ENCODE data around the gene SRPK3.
"Not testable (repeated sequence)": the region's sequence is repeated elsewhere in the genome, so short reads cannot be mapped to it uniquely, and the experiment has no call there.

Gene SRPK3, protein sequence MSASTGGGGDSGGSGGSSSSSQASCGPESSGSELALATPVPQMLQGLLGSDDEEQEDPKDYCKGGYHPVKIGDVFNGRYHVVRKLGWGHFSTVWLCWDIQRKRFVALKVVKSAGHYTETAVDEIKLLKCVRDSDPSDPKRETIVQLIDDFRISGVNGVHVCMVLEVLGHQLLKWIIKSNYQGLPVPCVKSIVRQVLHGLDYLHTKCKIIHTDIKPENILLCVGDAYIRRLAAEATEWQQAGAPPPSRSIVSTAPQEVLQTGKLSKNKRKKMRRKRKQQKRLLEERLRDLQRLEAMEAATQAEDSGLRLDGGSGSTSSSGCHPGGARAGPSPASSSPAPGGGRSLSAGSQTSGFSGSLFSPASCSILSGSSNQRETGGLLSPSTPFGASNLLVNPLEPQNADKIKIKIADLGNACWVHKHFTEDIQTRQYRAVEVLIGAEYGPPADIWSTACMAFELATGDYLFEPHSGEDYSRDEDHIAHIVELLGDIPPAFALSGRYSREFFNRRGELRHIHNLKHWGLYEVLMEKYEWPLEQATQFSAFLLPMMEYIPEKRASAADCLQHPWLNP

DNA sequence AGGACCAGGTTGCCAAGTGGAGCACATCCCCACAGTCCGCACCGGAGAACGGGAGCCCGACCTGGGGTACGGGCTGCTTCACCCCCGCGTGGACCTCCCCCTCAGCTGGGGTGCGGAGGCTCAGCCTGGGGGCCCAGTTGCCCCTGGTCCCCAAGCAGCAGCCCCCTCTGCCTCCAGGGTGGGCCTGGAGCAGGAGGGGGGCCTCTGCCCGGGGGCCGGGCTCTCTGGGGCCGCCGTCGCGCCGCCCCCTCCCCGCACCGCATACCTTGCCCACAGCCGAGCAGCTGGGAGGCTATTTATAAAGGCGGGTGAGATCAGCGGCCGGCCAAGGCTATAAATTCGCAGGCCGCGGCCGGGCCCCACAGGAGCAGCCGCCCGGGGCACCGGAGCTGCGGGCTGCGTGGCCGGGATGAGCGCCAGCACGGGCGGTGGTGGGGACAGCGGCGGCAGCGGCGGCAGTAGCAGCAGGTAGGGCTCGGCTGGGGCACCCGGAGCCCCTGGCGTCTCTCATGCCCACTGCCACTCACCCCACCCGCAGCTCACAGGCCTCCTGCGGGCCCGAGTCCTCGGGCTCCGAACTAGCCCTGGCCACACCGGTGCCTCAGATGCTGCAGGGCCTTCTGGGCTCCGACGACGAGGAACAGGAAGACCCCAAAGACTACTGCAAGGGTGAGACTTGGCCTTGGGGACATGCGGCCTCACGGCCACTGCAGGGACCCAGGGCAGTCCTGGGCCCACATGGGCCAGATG lies at the start of gene SRPK3:
SRPK3 (plus strand) TSS at position 364 of the 750 bp plus-strand sequence; CDS start at position 410, 46 bp downstream.
- no peak for DNase-seq

DNA sequence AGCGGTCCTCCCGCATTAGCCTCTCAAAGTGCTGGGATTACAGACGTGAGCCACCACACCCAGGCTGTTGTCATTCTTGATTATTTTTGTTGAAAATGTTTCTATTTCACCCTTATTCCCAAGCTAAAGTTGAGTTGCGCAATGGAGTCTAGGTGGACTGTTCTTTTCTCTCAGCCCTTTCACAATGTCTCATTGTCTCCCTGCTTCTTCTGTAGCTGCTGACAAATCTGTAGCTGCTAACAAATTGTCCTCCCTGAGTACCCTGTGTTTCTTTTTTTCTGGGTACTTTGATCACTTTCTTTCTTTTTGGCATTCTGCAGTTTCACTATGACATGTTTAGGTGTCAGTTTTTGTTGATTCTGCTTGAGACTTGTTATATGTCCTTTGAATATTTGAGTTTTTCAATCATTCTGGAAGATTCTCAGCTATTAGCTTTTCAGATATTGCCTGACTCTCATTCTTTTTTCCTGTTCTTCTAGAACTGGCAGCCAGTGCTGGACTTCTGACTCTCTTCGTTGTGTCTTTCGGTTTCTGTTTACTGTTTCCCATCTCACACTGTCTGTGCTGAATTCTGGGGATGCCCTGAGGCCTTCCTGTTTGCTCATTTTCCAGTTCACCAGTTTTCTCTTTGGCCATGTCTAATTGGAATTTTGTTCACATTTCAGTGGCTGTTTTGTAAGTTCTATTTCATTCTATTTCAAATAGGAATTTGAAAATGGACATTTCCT lies 49.6 kb upstream of the SRPK3 start:
- DNase-seq = no peak

DNA sequence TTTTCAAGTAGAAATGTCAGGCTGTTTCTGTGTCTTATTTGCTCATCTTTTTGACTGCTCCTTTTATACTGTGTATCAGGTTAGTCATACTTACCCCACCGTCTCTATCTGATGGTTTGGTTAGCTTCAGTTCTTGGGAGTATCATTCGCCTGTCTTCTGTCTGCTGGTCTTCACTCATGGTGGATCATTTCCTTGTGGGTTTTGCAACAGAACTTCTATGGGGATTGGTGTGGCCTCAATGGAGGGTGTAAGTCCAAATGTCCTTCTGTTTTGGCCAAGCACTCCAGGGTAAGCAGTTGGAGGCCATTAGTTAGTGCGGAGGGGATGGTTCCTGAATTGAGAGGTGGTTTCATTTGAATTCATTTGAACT lies 49.0 kb upstream of the SRPK3 start:
- DNase-seq = no peak

DNA sequence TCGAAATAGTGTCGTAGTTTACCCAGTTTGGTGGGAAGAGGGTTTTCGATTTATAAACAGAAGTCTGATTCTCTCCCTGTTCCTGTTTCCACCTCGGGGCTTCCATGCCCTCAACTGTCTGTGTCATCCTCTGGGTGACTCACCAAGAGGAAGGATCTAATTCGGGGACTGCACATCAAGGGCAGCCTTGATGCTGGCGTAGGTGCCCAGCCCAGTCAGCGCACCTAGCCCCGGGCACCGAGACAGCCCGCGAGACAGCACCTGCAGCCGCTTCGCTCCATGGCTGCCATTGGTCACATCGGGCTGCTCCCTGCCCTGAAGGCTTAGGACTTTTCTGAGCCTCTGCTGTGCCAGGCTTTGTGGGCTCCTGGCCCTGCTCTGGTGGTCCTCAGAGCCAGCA lies 48.4 kb upstream of the SRPK3 start:
- no peak for DNase-seq

DNA sequence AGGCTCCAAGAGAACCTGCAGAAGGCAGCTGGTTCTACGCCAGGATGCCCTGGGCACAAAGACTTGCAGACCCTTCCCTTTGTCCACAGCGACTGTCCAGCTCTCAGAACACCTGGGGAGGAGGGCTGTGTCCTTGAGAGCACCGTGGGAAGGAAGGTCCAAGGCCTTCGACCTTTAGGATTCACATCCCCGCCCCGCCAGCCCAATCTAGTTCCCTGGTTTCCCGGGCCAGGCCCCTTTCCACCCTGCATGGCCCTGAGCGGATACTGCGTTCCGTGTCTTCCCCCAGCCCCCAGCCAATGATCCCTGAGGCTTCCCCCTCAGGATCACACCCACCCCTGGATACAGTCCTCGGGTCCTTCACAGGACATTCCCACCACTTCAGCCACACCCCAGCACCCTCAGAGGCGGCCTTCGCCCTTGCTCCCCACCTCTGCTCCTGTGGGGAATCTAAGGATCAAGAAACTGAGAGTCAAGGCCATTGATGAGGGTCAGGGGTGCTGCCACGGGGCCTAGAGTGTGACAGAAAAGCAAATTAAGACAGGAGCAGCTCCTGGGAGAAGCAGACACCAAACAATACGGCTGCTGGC lies 47.1 kb upstream of the SRPK3 start:
- DNase-seq = no peak

DNA sequence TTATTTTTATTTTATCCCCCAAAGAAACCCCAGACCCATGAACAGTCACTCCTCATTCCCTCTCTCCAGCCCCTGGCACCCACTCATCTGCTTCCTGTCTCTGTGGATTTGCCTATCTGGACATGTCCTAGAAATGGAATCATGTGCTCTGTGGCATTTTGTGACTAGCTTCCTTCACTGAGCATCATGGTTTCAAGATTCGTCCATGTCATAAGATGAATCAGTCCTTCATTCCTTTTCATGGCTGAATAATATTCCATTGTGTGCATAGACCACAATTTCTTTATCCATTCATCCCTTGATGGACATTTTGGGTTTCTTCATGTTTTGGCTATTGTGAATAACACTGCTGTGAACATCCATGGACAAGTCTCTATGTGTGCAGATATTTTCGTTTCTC lies 46.0 kb upstream of the SRPK3 start:
- DNase-seq = no peak

DNA sequence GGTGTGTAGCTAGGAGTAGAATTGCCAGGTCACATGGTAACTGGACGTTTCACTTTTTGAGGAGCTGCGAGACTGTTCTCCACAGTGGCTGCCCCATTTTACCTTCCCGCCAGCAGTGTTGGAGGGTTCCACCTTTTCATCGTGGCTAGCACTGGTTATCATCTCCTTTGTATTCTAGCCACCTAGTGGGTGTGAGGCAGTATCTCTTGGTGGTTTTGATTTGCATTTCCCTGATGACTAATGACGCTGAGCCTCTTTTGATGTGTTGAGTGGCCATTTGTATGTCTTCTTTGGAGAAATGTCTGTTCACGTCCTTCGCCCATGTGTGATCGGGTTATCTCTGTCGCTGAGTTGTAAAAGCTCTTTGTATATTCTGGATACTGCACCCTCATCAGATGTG lies 45.6 kb upstream of the SRPK3 start:
- no peak for DNase-seq

DNA sequence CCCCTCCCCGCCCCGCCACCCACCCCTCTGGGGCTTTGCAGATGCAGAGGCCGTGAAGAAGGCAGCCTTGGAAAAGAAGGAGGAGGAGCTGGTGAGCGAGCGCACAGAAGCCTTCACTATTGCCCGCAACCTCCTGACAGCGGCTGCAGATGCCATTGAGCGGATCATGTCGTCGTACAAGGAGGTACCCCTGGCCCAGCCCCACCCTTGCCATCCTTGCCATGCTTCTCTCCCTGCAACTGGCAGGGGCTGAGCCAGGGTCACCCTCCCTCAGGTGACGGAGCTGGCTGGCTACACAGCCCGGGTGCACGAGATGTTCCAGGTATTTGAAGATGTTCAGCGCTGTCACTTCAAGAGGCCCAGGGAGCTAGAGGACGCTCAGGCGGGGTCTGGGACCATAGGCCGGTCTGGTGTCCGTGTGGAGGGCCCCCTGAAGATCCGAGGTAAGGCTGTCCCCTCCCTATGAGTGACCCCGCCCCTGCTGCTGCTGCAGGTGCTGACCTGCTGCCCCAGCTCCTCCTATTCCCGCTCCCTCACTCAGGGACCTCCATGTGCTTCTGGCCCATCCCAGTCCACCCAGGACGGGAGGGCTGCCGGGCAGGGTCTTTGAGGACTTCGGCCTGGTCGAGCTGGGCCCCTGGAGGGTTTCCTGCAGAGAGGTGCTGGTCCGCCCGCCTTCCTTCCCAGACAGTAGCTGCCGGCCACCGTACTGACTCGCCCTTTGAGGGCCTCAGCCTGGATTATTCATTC lies 44.6 kb upstream of the SRPK3 start:
- DNase-seq = no peak

DNA sequence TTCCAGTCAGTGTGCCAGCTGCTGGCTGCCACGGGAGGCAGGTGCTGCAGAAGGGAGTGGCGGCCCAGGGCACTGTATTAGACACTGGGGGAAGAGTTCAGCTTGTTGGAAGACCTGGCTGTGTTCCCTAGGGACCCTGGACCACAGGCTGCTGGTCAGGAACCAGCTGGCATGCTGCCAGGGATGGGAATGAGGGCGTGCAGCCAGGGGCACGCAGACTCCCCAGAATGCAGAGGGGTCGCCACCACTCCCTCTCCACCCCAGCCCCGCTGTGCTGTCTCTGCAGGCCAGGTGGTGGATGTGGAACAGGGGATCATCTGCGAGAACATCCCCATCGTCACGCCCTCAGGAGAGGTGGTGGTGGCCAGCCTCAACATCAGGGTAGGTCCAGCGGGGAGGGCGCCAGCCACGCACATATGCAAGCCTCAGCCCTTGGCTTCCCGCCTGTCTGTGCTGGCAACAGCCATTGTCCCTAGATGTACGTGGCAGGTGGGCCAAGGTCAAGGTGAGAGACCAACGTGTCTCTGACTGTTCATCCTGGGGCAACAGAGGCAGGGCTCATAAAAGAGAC lies 43.9 kb upstream of the SRPK3 start:
- no peak for DNase-seq

DNA sequence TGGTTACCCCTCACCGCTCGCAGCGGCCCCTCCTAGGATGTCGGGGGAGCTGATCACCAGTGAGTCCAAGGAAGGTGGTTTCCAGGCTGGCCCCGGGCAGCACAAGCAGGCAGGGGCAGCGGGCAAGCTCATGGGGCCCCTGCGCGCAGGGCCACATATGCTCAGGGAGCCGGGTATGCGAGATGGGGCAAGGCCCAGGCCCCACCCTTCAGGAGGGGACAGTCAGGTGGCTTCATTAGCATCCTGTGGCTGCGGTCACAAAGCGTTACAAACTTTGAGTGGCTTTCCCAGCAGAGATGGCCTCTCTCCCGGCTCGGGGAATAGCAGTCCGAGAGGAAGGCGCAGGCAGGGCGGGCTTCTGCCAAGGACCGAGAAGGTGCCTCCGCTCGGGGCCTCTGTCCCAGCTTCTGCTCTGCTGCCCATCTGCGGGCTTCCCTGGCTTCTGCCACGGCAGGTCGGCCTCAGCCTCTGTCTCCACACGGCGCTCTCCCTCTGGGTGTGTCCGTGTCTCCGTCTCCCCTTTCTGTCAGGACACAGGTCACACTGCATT lies 42.7 kb upstream of the SRPK3 start:
- DNase-seq = no peak

DNA sequence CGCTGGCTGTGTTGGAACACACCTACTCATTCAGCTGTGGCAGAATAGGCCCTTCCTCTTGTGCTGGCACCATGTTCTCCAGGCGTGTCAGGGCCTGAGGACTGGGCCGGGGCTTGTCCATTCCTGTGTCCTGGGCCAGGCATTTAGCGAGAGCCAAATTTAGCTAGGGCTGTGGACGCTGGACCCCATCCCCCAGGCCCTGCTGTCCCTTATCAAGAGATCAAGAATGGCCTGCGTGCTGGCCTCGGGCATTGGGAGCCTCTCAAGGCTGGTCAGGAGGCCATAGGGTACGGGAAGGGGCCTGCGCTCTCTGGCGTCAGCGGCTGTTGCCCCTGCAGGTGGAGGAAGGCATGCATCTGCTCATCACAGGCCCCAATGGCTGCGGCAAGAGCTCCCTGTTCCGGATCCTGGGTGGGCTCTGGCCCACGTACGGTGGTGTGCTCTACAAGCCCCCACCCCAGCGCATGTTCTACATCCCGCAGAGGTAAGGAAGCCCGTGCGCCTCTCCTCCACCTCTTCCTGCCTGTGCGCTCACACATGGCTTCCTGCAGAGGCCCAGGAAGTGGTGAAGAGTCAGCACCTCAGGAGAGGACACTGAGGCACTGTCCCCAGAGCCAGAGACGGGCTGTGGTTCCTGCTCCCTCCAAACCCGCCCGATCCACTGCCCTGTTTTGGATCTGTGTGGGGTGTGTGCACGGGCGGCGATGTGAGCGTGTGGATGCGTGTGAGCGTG lies 40.9 kb upstream of the SRPK3 start:
- DNase-seq = no peak

DNA sequence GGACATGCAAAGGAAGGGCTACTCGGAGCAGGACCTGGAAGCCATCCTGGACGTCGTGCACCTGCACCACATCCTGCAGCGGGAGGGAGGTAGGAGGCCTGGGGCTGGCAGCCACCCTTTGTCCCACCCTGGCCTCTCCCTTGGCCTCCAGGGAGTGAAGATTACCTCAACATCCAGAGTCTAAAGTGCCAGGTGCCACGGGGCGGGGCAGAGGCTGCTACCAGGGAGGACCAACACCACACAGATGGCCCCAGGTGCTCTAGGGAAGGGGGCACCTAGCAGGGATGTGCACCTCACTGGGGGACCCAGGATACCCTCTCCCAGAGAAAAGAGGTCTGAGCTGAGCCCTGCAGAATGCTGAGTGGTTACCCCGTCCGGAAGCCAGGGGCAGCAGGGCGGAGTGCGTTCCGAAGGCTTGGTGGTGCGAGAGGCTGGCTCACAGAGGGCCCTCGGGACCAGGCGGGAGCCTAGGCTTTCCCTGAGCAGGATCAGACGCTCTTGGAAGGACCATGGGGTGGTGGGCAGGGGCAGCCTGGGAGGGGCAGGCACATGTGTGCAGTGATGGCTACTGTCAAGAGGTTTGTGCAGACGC lies 40.1 kb upstream of the SRPK3 start:
- DNase-seq = no peak

DNA sequence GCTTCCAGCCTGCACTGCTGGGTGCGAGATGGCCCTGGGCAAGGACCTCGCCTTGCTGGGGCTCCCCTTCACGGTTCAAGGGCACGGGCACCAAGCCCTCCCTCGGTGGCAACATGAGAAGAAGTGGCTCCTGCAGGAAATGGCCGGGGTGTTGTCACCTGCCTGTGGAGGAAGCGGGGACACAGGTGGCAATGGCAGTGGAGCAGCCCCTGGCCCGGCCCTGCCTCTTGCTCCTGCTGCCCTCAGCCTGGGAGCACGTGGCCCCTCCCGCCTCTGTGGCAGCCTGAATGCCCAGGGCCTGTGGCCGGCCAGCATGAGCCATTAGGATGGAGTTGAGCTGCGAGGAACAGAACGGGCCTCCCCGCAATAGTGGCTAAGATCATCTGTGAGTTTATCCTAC lies 39.4 kb upstream of the SRPK3 start:
- DNase-seq = no peak

DNA sequence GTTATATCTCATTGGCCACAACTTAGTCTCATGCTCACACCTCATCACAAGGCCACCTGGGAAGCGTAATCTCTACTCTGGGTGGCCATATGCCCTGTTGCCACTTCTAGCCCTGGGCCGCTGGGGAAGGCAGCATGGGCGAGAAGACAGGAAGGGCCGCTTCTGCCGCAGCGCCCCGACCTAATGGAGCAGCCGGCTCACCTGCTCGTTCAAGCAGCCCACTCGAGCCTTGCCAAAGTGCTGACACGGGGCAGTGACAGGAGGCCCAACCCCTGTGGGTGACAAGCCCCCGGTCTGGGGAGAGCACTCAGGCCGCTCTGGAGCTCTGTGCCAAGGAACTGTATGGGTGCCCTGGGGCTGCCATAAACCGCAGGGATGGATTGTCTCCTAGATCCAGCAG lies 38.7 kb upstream of the SRPK3 start:
- not testable (repeated sequence) for DNase-seq

DNA sequence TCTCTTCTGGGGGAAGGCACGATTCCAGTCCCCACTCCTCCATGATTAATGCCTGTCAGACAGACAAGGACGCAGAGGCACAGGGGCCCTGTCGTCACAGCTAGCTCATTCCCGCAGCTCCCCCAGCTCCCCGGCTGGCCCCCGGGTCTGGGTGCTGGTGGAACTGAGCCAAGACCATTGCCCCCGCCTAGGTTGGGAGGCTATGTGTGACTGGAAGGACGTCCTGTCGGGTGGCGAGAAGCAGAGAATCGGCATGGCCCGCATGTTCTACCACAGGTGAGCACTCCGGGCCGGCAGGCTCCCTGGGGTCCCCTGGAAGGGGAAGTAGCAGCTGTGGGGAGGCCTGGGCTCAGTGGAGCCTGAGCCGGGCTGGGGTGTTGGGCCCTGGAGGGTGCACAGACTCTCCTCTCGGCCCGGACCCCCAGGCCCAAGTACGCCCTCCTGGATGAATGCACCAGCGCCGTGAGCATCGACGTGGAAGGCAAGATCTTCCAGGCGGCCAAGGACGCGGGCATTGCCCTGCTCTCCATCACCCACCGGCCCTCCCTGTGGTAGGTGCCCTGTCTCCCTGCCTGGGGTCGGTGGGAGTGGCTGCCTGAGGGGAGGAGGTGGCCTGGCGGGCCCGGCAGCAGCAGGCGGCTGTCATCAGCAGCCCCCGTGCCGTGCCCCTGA lies 37.9 kb upstream of the SRPK3 start:
- DNase-seq = not testable (repeated sequence)

DNA sequence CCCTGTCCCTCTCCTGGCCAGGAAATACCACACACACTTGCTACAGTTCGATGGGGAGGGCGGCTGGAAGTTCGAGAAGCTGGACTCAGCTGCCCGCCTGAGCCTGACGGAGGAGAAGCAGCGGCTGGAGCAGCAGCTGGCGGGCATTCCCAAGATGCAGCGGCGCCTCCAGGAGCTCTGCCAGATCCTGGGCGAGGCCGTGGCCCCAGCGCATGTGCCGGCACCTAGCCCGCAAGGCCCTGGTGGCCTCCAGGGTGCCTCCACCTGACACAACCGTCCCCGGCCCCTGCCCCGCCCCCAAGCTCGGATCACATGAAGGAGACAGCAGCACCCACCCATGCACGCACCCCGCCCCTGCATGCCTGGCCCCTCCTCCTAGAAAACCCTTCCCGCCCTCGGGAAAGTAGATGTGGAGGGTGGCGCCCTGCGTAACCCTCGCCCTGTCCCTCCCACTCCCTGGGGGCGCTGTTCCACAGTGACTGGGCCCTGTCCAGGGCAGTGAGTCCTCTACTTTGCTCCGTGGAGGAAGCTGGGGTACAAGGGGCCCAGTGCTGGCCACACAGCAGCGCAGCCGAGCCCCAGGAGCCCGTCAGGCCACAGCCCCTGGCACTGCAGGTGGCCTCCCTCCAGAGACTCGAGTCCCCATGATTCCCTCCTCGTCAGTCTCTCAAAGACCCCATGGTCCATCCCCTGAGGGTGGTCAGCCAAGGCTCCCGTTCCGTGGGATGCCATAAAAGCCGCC lies 37.2 kb upstream of the SRPK3 start:
- DNase-seq = not testable (repeated sequence)

DNA sequence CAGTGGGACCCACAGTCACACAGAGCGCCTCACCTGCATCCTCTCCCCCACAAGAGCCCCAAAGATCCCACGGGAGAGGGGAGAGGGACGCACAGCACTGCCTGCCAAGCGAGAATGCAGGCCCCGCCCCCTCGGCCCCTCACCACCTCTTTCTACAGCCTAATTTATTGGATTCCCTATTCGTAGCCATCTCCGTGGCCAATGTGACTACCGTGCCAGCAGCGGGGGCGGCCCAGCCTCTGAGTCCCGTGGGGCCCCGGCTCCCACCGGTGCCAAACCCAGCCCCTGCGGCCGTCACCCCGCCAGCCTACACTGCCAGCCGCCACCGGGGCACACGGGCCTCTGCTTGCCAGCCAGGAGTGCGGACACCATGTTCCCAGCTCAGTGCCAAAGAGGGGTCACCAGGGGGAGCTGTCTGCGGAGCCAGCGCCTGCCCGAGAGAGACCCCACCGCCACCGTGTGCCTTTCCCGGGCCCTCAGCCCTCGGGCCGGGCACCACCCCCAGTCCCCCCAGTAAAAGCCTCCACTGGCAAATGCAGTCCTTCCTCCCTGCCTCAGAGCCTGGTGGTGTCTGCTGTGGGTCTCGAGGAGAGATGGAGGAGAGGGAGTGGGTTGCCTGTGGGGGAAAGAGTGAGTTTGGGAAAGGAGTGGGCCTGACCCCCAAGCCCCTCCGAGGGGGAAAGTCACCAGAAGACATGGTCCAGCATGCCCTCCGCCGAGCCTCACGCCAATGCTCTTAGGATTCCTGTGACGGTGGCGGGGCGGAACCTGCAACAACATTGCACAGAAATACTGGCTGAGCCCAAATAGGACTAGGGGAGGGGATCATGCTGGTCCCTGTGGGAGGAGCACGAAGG lies 36.4 kb upstream of the SRPK3 start:
- no peak for DNase-seq

DNA sequence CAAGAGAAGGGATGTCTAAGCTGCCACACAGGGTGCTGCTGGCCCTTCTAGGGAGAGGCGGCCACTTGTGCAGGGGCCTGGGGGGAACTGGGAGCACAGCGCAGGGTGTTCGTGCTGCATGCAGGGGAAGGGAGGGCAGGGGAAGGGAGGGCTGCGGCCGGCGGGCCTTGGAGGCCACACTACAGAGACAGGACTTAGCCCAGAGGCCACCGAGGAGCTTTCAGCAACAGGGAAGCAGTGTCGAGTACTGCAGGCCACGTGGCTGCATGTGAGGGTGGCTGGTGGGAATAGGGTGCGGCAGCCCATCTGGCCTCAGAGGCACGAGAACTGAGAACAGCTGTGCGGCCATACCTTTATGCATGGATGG lies 35.8 kb upstream of the SRPK3 start:
- not testable (repeated sequence) for DNase-seq
